Measurements from ENCODE around the gene WNT8B. TPM values are rescaled to one million over a fixed set of nuclear protein-coding genes. Genes with fewer than 3 reads are reported as not detected.

Gene WNT8B
- total and polyA plus RNA-seq, 9 of the 15 experiments (the other 6 are each of a cell fraction or from before 2014, with no cell fraction given), result not detected

DNA sequence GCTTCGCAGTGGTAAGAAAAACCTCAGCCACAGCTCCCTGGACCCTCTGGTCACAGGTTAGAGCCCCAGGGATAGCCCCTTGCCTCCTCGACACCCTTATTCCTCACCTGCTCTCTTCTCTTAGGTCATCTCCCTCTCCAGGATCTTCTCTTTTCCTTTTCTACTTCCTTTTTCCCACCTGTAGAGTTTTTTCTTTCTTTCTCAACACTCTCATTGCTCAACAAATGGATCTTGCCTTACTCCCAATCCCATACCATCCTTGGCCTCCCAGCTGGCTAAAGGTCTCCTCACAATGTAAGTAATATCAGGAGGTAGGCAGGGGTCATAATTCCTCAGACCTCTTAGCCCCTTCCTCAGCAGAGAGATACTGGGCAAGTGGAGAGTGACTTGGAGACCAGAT, 17.2 kb downstream of the WNT8B start:
- Histone ChIP-seq H3K36me3 (ENCODE audit: control insufficient read depth, insufficient read depth, low read length) (no peaks in the 10 kb centered on the region), H2AFZ (ENCODE audit: low read depth, low read length) (no peak overlapping the region), H4K20me1 (replicated peaks; ENCODE audit: control insufficient read depth, insufficient read depth, low read length) (peaks cover 4% of the 10 kb centered on the region; the same call in 1 of the 2 replicates), H3K4me2 (ENCODE audit: insufficient read depth, low read length) (no peak overlapping the region), H3K4me1 (replicated peaks in 1 of 2; ENCODE audit: control insufficient read depth in 2 of 2, insufficient read depth in 2 of 2, low read length in 2 of 2) (peaks cover 0 to 8% of the 10 kb centered on the region in 2 experiments; a peak in 3 of 5 replicates), H3K9me3 (replicated peaks; ENCODE audit: control insufficient read depth, insufficient read depth, low read depth, low read length) (no peaks in the 10 kb centered on the region), H3K4me3 (no peak overlapping the region), H3K79me2 (ENCODE audit: control insufficient read depth, insufficient read depth, low read length) (no peaks in the 10 kb centered on the region), H3K27me3 (ENCODE audit: control insufficient read depth in 2 of 2, insufficient read depth in 2 of 2, low read length in 2 of 2) (peaks cover 9 to 23% of the 10 kb centered on the region in 2 experiments; a peak in 4 of 5 replicates), H3K9me1 (ENCODE audit: control insufficient read depth, insufficient read depth, low read length) (no peaks in the 10 kb centered on the region), H3K27ac (ENCODE audit: extremely low read depth, low read depth, low read length) (no peak overlapping the region), H3K9ac (ENCODE audit: insufficient read depth in 1 of 2, low read depth in 2 of 2, low read length in 2 of 2) (no peak overlapping the region)
- no TSS peak for BruUV-seq (replicated peaks)
- intact Hi-C loops (cut with micrococcal nuclease), result no loop called here
- WGBS (ENCODE audit: insufficient coverage, low coverage, missing lambda C conversion rate), result 0% methylated on average over 1 of the region's 2 CpGs
- FAIRE-seq (no peak), ATAC-seq (no peak), DNase-seq (ENCODE audit: extremely low read depth in 1 of 4, low spot score in 3 of 4) (no peak)
- in situ Hi-C loops (cut with MboI), result no loop called here
- TF ChIP-seq, protein P1, sequence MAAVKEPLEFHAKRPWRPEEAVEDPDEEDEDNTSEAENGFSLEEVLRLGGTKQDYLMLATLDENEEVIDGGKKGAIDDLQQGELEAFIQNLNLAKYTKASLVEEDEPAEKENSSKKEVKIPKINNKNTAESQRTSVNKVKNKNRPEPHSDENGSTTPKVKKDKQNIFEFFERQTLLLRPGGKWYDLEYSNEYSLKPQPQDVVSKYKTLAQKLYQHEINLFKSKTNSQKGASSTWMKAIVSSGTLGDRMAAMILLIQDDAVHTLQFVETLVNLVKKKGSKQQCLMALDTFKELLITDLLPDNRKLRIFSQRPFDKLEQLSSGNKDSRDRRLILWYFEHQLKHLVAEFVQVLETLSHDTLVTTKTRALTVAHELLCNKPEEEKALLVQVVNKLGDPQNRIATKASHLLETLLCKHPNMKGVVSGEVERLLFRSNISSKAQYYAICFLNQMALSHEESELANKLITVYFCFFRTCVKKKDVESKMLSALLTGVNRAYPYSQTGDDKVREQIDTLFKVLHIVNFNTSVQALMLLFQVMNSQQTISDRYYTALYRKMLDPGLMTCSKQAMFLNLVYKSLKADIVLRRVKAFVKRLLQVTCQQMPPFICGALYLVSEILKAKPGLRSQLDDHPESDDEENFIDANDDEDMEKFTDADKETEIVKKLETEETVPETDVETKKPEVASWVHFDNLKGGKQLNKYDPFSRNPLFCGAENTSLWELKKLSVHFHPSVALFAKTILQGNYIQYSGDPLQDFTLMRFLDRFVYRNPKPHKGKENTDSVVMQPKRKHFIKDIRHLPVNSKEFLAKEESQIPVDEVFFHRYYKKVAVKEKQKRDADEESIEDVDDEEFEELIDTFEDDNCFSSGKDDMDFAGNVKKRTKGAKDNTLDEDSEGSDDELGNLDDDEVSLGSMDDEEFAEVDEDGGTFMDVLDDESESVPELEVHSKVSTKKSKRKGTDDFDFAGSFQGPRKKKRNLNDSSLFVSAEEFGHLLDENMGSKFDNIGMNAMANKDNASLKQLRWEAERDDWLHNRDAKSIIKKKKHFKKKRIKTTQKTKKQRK (IDR thresholded peaks at IDR 0.05; ENCODE audit: borderline replicate concordance, low read depth, low read length), result no peak
- TF ChIP-seq MLX (CRISPR knock-in tag; conservative IDR thresholded peaks at IDR 0.05) (no peak), NCOA6 (IDR thresholded peaks at IDR 0.05) (no peak), MCM3 (IDR thresholded peaks at IDR 0.05) (no peak), POLR2G (IDR thresholded peaks at IDR 0.05; ENCODE audit: low read depth, low read length) (no peak), ZNF133 (CRISPR knock-in tag; IDR thresholded peaks at IDR 0.05) (no peak), ZNF609 (CRISPR knock-in tag; IDR thresholded peaks at IDR 0.05; ENCODE audit: borderline replicate concordance) (no peak)
- ChIA-PET CTCF (ENCODE audit: low intra/inter-chr PET ratio) (no interaction called here), POLR2A (interaction anchor here (1.4 kb wide), 1 partner anchor 12 kb away, joined by 12 read pairs; no protein-coding TSS in a partner anchor)
